Measurements from ENCODE around the gene MPPED2.

GRCh38 chr11:30560206-30561106, 25.7 kb downstream of the MPPED2 start:
- TF ChIP-seq CTCF (IDR thresholded peaks at IDR 0.05) (no peak), POLR2A (IDR thresholded peaks at IDR 0.05) (no peak), EP300 (IDR thresholded peaks at IDR 0.05) (no peak)
